Measurements from ENCODE around the gene KLHL41.

DNA sequence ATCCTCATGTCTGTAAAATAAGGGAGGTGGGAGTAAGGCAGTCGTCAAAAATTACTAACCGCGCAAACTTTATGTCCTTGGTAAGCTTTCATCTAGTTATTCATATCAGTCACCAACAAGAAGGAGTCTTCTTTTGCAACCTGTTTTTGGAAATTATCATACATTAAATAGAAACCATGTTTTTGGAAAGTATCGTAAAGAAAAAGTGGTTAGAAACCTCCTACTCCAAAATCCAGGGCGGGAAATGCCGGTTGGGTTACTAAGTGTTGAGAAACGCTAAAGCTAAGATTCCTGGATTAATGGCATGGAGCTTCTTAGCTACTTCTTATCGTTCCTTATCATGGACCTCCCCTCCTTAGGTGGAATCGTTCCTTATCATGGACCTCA is 29.4 kb upstream of the KLHL41 start:
- TF ChIP-seq, protein P1, sequence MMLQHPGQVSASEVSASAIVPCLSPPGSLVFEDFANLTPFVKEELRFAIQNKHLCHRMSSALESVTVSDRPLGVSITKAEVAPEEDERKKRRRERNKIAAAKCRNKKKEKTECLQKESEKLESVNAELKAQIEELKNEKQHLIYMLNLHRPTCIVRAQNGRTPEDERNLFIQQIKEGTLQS (IDR thresholded peaks at IDR 0.05) = no peak
- TF ChIP-seq, protein P2, sequence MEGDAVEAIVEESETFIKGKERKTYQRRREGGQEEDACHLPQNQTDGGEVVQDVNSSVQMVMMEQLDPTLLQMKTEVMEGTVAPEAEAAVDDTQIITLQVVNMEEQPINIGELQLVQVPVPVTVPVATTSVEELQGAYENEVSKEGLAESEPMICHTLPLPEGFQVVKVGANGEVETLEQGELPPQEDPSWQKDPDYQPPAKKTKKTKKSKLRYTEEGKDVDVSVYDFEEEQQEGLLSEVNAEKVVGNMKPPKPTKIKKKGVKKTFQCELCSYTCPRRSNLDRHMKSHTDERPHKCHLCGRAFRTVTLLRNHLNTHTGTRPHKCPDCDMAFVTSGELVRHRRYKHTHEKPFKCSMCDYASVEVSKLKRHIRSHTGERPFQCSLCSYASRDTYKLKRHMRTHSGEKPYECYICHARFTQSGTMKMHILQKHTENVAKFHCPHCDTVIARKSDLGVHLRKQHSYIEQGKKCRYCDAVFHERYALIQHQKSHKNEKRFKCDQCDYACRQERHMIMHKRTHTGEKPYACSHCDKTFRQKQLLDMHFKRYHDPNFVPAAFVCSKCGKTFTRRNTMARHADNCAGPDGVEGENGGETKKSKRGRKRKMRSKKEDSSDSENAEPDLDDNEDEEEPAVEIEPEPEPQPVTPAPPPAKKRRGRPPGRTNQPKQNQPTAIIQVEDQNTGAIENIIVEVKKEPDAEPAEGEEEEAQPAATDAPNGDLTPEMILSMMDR (IDR thresholded peaks at IDR 0.05; ENCODE audit: low read depth, low read length, missing input control) = no peak
